AG08396 (cell line): Measurements from ENCODE around the gene WDFY4.

Source experiments
- DNase-seq: peaks from one replicate; pipeline ENCODE4 v3.0.0; 2012; ENCODE audit warnings: low spot score, mixed read lengths

WDFY4 gene

DNA sequence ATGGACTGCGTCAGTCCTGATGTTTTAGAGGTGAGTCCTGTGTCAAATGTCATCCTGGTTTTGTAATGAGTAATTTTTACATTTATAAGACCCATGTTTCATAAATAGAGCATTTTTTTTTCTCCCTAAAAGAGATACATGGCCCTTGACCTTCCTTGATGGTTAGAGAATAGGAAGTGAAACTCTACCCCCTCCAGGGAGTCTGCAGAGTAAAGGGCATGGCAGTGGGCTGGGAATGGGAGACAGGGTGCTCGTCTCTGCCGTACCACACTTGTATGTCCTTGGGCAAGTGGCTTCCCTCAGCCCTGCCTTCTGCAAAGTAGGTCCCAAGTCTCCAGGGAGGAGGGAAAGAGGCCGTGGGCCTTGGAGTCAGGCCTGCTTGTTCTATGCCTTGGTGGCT, 63.9 kb downstream of the WDFY4 start:
- no peak for DNase-seq

- no peak for DNase-seq
These were observed 64.6 kb downstream of the WDFY4 start for GRCh38 chr10:48749254-48749787.

DNA sequence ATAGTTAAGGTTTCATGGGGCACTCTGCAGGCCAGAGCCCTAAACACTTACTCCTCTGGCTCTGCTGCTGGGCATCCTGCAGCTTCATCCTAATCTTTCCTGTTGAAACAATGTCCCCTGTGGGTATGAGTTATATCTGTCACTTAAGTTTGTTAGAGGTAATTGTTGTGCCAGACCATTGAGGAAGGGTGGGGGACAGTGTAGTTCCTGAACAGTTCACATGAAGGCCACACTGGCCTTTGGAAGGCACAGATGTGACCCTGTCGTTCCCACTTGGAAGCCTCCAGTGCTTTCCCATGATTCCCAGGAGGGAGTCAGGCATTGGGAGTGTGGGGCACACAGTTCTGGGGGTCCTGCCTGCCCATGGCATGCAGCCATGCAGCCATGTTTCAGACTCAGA, 65.3 kb downstream of the WDFY4 start:
- DNase-seq = no peak

GRCh38 chr10:48750991-48751390, 66.3 kb downstream of the WDFY4 start:
- DNase-seq = no peak

- DNase-seq = no peak
These were observed 67.1 kb downstream of the WDFY4 start for GRCh38 chr10:48751730-48752129.

GRCh38 chr10:48758411-48758810, 73.7 kb downstream of the WDFY4 start:
- DNase-seq = no peak

DNA sequence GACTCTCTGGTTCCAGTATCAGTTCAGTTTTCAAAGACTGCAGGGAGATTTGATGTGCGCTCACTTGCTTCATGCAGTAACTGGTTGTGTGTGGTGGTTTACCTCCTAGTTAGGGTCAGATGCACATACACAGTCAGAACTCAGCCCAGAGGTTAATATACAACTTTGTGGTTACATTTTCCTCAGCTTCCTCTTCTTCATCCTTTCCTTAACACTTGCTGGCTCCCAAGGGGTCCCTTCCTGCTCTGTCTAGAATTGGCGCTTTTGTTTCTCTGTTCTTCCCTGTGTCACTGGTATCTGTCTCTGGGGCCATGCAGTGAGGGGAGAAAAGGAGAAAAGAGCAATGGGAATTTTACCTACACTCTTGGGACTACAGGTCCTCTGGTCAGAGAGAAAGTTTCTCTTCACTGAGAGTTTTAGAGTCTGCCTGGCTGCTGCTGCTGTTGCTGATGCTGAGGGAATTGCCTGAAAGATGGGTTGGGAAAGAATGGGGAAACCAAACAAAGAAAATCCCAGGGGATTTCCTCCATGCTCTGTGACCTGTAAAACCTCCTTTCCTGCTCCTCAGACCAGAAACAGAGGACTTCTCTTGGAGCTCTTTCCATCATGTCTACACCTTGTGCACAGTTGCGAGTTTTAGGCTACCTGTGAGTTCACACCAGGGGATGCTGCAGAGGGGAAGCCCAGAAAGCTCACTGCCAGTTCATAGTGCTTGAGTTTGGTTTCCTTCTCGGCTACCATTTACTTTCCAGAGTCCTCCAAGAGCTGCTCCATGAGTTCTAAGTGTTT, 74.6 kb downstream of the WDFY4 start:
- DNase-seq = no peak

DNA sequence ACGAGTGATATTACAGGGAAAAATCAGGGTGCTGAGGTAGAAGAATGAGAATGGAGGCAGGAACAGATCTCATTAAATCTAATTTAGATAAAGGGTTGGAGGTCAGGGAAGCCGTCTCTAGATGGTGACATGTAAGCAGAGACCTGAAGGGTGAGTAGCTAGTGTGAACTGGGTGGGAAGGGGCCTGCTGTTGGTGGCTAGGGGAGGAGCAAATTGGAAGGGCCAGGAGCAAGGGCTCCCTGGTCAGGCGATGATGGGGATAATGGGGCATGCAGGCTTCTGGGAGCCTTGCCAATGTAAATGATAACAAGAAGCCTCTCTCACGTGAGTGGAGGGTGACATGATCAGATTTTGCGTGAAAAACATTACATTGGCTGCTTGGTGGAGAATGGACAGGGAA, 76.3 kb downstream of the WDFY4 start:
- DNase-seq = no peak

- DNase-seq = no peak
These were observed 77.7 kb downstream of the WDFY4 start for GRCh38 chr10:48762064-48763042.

DNA sequence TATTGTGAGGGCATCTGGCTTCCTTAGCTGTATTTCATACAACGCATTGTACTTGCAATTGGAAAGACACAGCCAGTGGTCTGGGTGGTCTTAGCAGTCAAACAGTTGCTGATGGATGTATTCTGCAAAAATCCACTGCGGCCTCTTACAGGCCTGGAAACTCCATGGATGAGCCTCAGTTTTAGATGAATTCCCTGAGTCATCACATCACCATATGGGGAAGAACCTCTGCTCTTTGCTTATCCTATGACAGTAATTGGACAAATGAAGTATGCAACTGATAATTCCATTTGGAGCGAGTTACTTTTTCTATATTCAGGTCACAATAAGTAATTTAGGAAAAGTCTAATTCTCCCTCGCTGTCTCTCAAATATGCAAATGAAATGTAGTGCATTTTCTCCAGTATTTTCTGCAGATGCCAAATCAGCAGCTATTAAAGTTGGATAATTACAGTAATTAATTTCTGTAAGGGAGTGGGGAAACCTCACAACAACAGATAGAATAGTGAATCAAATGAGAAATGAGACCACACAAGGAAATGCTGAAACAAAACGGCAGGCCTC, 78.8 kb downstream of the WDFY4 start:
- no peak for DNase-seq

DNA sequence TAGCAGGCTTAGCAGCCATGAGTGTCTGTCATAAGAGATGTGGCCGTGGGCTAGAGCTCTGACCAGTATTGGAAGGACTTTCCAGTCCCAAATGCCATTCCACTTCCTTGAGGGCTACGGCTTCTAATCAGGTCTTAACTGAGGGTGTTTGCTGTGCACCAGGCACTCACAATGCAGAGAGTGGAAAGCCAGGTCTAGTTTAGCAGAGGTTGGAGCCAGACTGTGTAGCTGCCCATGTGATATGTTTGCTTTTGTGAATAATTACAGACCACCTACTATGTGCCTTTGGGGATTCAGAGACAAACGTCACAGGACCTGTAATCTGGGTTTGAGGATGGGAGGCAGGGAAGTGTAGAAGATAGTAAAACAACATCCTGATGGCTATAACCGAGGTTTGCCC, 79.8 kb downstream of the WDFY4 start:
- no peak for DNase-seq

DNA sequence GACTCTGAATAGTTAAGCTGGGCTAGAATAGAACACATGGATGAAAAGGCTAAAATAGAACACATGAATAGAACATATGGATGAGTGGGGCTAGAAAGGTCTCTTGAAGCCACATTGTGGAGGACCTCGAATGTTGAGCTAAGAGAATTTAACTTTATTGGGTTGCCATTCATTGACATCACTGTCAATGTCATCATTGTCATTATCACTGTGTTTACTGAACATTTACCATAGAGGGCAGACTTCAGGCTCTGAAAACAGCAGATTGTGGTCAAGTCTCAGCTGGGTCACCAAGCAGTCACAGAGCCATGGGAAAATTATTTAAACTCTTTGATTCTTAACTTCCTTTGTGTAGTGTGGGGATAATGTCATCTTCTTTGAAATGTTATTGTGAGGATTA, 80.4 kb downstream of the WDFY4 start:
- DNase-seq = no peak

GRCh38 chr10:48765527-48765926, 80.9 kb downstream of the WDFY4 start:
- no peak for DNase-seq

- DNase-seq = no peak
These were observed 82.9 kb downstream of the WDFY4 start for GRCh38 chr10:48767373-48768143.

DNA sequence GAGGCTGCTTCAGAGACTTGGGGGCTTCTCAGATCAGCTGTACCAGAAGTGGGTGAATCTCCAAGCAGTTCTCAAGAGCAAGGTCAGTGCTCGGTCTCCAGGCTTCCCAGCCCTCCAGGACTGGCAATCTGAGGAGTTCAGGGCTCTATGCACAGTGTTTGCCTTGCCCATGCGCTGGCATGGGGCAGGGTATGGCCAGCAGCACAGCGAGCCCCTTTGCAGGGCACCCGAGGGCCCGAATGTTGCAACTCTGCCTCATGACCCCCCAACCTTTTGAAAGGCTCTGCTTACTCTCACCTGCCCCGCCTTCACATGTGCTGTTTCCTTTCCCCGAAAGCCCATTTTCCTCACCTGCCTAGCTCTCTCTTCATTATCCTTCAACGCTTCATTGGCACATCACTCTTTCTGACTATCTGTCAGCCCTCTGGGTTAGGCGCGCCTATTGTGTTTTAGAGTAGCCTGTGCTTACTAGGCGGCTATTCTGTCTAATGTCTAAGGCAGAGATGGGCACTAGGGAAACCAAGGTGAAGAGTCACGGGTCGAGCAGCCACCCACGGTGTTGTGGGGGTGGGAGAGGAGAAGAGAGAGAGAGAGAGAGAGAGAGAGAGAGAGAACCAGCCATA, 83.6 kb downstream of the WDFY4 start:
- no peak for DNase-seq

DNA sequence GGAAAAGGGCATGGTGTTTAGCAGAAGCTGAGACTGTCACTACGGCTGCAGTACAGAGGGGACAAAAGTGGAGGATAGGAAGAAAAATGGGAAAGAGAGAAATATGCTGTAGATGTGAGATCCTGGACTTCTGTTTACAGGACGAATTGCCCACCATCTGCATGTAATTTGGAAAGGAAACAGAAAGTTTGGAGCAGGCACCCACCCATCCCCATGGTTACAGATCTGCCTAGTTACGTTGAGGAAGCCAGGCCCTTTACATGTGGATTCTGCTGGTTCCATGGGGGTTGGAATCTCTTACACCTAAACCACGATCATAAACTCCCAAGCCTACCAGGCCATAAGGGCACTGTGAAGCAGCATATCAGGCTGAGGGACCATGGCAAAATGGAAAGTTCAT, 84.3 kb downstream of the WDFY4 start:
- DNase-seq = no peak

DNA sequence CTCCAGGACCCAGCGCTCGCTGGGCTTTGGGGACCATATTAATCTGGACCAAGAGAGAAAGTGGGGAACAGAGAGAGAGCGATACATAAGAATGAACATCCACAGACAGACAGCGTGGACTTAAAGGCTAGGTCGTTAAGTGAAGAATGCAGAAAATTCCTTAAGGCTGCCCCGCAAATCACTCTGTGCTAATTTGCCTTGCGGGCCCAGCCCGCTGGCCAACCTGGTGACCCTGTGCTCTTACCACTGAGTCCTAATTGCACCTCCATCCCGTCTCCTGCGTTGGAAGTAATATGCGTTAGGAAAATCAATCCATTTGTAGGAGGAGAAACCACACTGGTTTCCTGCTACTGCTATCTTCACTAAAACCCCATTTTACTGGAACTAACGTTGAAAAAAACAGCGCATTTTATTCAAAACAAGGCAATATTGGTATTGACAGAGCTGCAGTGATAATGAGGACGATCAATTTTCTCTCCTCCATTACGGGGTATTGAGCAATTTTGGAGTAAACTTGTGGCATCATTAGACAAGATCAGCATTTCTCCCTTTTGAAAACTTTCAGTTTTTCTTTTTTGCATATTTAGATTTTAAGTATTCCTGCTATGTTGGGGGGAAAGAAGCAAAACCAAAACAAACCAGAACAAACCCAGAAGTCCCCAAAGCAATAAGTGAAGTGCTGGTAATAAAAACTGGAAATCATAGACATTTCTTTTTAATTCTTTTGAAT, 85.2 kb downstream of the WDFY4 start:
- DNase-seq = no peak

DNA sequence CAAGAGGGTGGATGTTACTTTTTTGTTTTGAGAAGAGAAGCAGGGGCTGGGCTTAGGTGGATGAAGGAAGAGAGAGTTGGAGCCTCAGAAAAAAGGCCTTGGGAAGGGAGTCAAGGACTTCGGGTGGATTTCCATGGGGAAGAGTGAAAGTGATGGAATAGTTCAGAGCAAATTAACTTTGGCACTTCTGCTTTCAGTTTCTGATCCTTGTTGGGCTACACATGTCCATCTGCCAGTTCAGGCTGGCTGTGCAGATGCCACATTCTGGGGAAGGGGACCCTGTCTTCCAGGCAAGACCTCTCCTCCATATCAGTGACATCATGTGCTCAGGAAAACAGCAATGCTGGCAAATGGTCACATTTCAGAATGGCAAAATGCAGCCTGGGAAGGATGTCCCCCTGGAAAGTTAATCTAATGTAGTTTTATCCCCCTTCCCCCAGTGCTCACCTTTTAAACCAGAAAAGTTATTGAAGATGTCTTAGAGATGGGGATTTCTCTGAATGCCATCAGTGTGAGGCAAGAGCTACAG, 86.0 kb downstream of the WDFY4 start:
- DNase-seq = no peak

- no peak for DNase-seq
These were observed 86.6 kb downstream of the WDFY4 start for GRCh38 chr10:48771234-48771633.

- no peak for DNase-seq
These were observed 87.4 kb downstream of the WDFY4 start for GRCh38 chr10:48772059-48772458.
